Pancreas (tissue), 10 donors: ENCODE measurements around the gene HJURP. TPM values are rescaled to one million over a fixed set of nuclear protein-coding genes. Genes with fewer than 3 reads are reported as not detected.

Experiments used
- ATAC-seq, 4 donors: fragments of 200-7000 bp; cut with Tn5 transposase; one replicate each; pipeline versions ENCODE4 v1.8.0 to v1.9.1; 2020; ENCODE audit warnings: mild to moderate bottlenecking in 4 of 4, moderate library complexity in 4 of 4
- DNase-seq, 6 donors: peaks; one replicate each; pipeline ENCODE4 v3.0.0-alpha.2; 2020
- FAIRE-seq: peaks from 2 replicates; lab custom pipeline; 2012; peaks lifted over from hg19 to GRCh38; lab: Jason Lieb, UNC
- H3K27ac ChIP-seq, 4 donors: fragments of 200-600 bp; sonication (generic); 1 replicate in 3 of 4; 2 replicates in 1 of 4; pipeline versions ENCODE4 v1.5.0 to v1.8.0; 2020
- H3K27me3 ChIP-seq, 4 donors: fragments of 200-600 bp; one replicate each; pipeline ENCODE4 v1.8.0; 2021
- H3K36me3 ChIP-seq, 3 donors: fragments of 200-600 bp; sonication (generic) in 1 of 3; one replicate each; pipeline versions ENCODE4 v1.5.0 to v1.8.0; 2020 to 2021
- H3K4me1 ChIP-seq, 3 donors: fragments of 200-600 bp; one replicate each; pipeline ENCODE4 v1.8.0; 2021
- H3K4me3 ChIP-seq, 4 donors: fragments of 200-600 bp; sonication (generic) in 2 of 4; one replicate each; pipeline versions ENCODE4 v1.5.0 to v1.8.0; 2020 to 2021
- H3K9me3 ChIP-seq, 4 donors: fragments of 200-600 bp; one replicate each; pipeline ENCODE4 v1.8.0; 2021
- CTCF ChIP-seq, 4 donors: fragments of 200-600 bp; sonication (generic) in 3 of 4; IDR thresholded peaks; one replicate each; pipeline versions ENCODE4 v1.5.0 to v1.8.0; 2021; ENCODE audit warnings: antibody characterized with exemption in 4 of 4
- WGBS, 2 donors: extraction: QIAGEN DNeasy Blood & Tissue Kit; methylation state at CpG; one replicate each; pipeline ENCODE4 v1.1.7; 2013; 5-methylcytosine and 5-hydroxymethylcytosine counted together
- intact Hi-C, 3 donors: fragments of 100-400 bp; cut with DNase I; formaldehyde crosslinking; loops; one replicate each; pipeline versions ENCODE4 v1.11.1 to v1.14.2; 2022
- polyA plus RNA-seq, 2 donors: library from polyadenylated mRNA; stranded (reverse); fragments of 200-250 nt; gene quantifications; one replicate each; pipeline ENCODE4 v1.2.3, GENCODE V29; 2013
- total RNA-seq, 6 donors: library from RNA; stranded (reverse); fragmentation: NEBNext Ultra II Directional in 4 of 6; extraction: Animal tissue kit (Norgen Biotek cat#: 25700) in 4 of 6; gene quantifications; one replicate each; pipeline versions ENCODE4 v1.2.1 to v1.2.4, GENCODE V29; 2021 to 2023
- donor health status: healthy with polysubstance abuse.
- donor health status: DM: no; HTN: no; CAD: no; lungs with moderate emphysema.
- donor health status: DM: no; HTN: no; CAD: no.
- donor health status: control.
- donor health status: control.
- donor health status: Bipolar disorder and iron deficiency.
- donor health status: DM: yes; HTN: yes; CAD: no.
- donor health status: DM: no; HTN: no; CAD: no.
- donor health status: DM: no; HTN: no; CAD: no.
- donor health status: DM: yes; HTN: yes; CAD: no.

The HJURP gene
- total and polyA plus RNA-seq, 8 donors = 0.16 to 1.2 (median 0.47) TPM; not detected in 3

- intact Hi-C loops = no loop called here
- Histone ChIP-seq H3K4me1 (no peaks in the 10 kb centered on the region), H3K36me3 (no peaks in the 10 kb centered on the region), H3K4me3 (no peak overlapping the region), H3K27me3 (no peaks in the 10 kb centered on the region), H3K27ac (no peak overlapping the region), H3K9me3 (no peaks in the 10 kb centered on the region)
- DNase-seq (peak in 1 of 6 donors; percentile 21), FAIRE-seq (no peak), ATAC-seq (no peak)
- WGBS, 2 donors = 59 to 66% methylated on average over 17 of the region's 17 CpGs
- no peak for TF ChIP-seq CTCF (IDR thresholded peaks at IDR 0.05)
Observed at GRCh38 chr2:233794128-233794658, 60.1 kb downstream of the HJURP start.

DNA sequence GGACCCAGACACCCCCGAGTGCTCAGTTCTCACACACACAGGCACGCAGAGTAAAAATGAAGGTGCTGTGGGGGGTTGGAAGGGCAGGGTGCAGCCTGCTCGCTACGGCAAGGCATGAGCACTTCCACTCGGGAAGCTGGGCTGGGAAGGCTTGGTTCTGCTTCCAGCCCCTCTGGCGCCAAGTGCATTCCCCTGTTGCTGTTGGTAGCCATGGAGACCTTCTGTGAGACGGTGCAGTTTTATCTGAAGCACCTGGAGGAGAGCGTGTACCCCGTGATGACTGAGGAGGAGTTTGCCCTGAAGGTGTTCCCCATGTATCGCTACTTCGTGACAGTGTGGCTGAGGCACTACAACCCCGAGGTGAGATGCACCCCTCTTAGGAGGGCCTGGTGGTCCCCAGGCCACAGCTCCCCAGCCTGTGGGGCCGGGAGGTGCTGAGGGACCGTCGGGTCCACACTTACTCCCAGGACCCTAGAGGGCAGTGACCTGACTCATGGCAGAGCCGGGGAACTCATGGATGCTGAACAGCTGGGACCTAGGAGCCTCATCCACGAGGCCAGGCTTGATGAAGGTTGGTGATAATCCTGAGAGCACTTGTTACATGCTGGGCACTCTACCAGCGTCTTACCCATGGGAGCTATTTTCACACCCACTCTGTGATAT lies 60.7 kb downstream of the HJURP start:
- intact Hi-C loops = no loop called here
- H3K27me3 ChIP-seq = no peaks in the 10 kb centered on the region
- no peaks in the 10 kb centered on the region for H3K9me3 ChIP-seq
- H3K27ac ChIP-seq = no peak overlapping the region
- WGBS, 2 donors = 72 to 79% methylated on average over 18 of the region's 18 CpGs
- H3K36me3 ChIP-seq = no peaks in the 10 kb centered on the region
- DNase-seq (peak in 1 of 6 donors; percentile 24), ATAC-seq (no peak), FAIRE-seq (no peak)
- no peak overlapping the region for H3K4me3 ChIP-seq
- no peak for TF ChIP-seq CTCF (IDR thresholded peaks at IDR 0.05)
- no peaks in the 10 kb centered on the region for H3K4me1 ChIP-seq

- H3K27me3 ChIP-seq = no peaks in the 10 kb centered on the region
- DNase-seq (no peak), FAIRE-seq (no peak), ATAC-seq (no peak)
- intact Hi-C loops = no loop called here
- H3K4me3 ChIP-seq = no peak overlapping the region
- no peak overlapping the region for H3K27ac ChIP-seq
- WGBS, 2 donors = 75 to 91% methylated on average over 7 of the region's 7 CpGs
- no peak for TF ChIP-seq CTCF (IDR thresholded peaks at IDR 0.05)
- no peaks in the 10 kb centered on the region for H3K9me3 ChIP-seq
- no peaks in the 10 kb centered on the region for H3K4me1 ChIP-seq
- H3K36me3 ChIP-seq = no peaks in the 10 kb centered on the region
Observed at GRCh38 chr2:233792720-233793119, 61.6 kb downstream of the HJURP start.

GRCh38 chr2:233791883-233792329 lies 62.4 kb downstream of the HJURP start:
- H3K4me1 ChIP-seq = no peaks in the 10 kb centered on the region
- no peaks in the 10 kb centered on the region for H3K27me3 ChIP-seq
- no peak overlapping the region for H3K27ac ChIP-seq
- ATAC-seq = no peak
- H3K4me3 ChIP-seq = no peak overlapping the region
- no peaks in the 10 kb centered on the region for H3K9me3 ChIP-seq
- DNase-seq = no peak
- FAIRE-seq = no peak
- 60% methylated on average over 8 to 9 of the region's 9 CpGs for WGBS, 2 donors
- intact Hi-C loops = no loop called here
- H3K36me3 ChIP-seq = no peaks in the 10 kb centered on the region
- TF ChIP-seq CTCF (IDR thresholded peaks at IDR 0.05) = no peak
